Left forelimb (tissue), 1 donor: ENCODE measurements around the gene PHF21A.
A peak's percentile ranks its signal among the peaks of the same experiment; 100 is the strongest.
"Not testable (repeated sequence)": the region's sequence is repeated elsewhere in the genome, so short reads cannot be mapped to it uniquely, and the experiment has no call there.

Experiments used
- DNase-seq: peaks from one replicate; pipeline ENCODE4 v3.0.0-alpha.2; 2018; ENCODE audit warnings: low spot score

The PHF21A gene

DNA sequence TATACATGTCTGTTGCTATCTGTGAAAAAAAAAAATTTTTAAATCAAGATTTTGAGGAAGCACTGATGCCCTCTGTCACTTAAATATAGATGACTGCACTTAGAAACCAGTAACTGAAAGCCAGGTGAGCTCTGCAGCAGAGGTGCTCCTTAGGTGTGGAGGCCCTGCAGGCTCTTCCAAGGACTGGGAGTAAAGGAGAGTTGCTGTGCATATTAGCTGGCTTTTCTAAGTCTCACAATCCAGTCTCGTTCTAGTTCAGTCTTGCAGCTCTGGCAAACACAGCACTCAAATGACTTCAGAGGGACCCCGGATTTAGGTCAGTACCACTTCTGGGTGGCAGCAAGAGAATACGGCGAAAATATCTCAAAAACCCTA lies 137.8 kb downstream of the PHF21A start:
- no peak for DNase-seq

- no peak for DNase-seq
Observed at GRCh38 chr11:45982656-45983470, 138.4 kb downstream of the PHF21A start.

GRCh38 chr11:45981826-45982225 lies 139.4 kb downstream of the PHF21A start:
- not testable (repeated sequence) for DNase-seq

DNA sequence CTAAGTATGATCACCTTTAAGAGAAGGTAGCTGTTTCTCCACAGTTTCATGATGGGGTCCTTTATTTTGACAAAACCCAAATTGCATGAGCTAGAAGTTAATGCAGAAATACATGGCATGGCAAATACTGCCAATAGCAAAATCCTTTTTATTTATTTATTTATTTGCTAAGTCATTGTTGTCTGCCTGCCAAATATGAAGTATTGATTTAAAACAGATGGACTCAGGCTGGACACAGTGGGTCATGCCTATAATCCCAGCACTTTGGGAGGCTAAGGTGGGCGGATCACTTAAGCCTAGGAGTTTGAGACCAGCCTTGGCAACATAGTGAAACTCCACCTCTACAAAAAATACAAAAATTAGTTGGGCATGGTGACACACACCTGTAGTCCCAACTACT lies 146.4 kb downstream of the PHF21A start:
- no peak for DNase-seq

GRCh38 chr11:45973601-45974000 lies 147.7 kb downstream of the PHF21A start:
- DNase-seq: no peak

DNA sequence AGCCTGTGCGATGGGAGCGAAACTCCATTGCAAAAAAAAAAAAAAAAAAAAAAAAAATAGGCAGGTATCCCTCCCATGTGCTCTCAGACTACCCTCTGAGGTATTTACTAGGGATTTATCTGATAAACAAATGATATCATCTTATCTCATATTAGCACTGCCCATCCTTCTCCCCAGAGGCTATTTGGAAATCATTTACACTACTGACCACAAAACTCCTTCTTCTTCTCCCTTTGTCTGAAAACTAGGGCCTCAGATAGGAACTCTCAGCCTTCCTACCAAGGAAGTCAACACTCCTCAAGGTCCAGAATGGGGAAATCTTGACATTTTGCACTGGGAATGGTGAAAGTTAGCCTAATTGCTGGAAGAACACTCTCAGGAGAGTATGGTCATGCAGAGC lies 152.4 kb downstream of the PHF21A start:
- DNase-seq: no peak

GRCh38 chr11:45967506-45967905 lies 153.7 kb downstream of the PHF21A start:
- no peak for DNase-seq

GRCh38 chr11:45964911-45965389 lies 156.3 kb downstream of the PHF21A start:
- DNase-seq: peak; percentile 73

DNA sequence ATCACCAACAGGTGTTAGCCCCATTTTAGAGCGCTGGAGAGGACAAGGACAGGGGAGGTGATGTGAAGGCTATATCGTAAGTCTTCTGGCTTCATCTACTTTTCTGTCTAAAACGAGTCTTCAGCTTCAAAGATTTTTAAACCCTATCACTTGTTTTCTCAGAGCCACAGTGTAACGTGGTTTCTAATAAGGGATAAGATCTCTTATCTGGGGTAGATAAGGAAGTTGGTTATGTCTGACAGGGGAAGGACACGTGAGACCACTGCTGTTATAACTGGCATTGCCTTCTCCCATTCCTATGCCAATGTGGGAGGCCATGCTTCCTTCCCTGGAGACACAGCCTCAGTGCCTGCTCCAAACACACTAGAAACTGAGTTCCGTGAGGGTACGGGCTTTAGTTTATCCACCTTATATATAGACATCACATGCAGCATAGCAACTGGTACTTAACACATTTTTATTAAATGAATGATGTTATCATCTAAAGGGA lies 159.5 kb downstream of the PHF21A start:
- DNase-seq: no peak

DNA sequence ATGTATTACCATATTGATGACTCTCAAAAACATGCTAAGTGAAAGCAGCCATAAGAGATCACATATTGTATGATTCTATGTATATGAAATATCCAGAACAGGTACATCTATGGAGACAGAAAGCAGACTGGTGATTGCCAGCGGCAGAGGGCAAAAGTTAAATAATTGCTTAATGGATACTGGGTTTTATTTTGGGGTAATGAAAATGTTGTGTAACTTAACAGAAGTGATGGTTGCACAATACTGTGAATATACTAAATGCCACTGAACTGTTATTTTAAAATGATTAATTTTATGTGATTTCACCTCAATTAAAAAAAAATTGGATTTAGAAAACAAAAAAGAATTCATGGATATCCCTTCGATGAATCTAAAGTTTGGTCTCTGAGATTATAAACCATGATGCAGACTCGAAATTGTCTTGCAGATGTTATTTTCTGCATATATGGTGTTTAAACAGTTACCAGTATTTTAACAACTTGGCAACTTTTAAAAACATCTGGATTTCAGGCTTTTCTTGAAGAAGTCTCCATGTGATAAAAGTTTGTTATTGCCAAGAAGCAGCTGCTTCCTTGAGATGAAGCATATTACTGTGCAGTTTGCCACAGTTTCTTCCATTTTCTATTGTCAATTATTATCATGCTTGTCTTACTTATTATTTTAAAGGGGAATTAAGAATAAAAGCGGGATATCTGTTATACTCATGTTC lies 160.7 kb downstream of the PHF21A start:
- DNase-seq: no peak

DNA sequence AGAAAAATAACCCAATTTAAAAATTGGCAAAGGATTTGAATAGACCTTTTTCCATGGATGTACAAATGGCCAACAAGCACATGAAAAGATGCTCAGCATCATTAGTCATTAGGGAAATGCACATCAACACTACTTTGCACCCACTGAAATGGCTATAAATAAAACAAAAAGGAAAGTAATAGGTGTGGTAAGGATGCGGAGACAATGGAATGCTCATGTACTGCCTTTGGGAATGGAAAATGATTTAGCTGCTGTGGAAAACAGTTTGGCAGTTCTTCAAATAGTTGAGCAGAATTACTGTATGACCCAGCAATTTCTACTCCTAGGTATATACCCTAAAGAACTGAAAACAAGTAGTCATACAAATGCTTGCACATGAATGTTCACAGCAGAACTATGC lies 161.4 kb downstream of the PHF21A start:
- DNase-seq: no peak

DNA sequence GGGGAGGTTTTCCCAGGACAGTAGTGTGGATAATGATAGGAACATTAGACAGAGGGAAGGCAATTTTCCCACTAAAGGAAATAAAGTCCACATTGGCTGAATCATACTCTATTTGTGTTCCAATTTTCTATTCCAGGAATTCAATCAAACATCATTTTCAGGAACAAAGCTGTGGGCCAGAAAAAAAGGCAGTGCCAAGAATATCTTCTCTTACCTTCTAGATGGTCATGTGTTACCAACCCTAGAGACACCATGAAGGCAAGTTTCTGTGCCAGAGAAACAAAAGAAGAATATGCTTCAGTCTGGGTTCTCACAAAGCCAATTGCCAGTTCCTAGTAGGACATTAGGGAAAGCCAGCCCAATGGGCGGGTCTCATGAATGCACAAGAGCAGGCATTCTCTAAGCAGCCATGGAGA lies 171.3 kb downstream of the PHF21A start:
- DNase-seq: no peak

- no peak for DNase-seq
Observed at GRCh38 chr11:45948356-45948755, 172.9 kb downstream of the PHF21A start.

GRCh38 chr11:45947885-45948284 lies 173.4 kb downstream of the PHF21A start:
- no peak for DNase-seq

GRCh38 chr11:45945397-45945999 lies 175.8 kb downstream of the PHF21A start:
- no peak for DNase-seq

DNA sequence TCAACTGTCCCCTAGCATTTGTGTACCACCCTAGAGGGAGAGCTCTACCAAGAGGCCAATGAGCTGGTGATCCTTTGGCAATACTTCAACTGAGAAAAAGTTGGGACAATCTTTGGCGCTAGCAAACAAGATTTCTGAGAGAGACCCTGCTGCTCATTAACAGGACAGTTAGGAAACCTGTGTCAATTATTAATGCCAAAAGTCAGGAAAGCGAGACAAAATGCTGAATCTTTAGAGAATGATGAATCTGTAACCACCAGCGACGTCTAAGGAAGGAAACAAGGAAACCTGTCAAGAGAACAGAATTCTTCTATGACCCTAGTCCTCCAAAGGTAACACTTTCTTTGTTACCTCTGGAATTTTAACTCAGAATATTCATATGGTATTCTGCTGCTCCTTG lies 178.9 kb downstream of the PHF21A start:
- DNase-seq: no peak

DNA sequence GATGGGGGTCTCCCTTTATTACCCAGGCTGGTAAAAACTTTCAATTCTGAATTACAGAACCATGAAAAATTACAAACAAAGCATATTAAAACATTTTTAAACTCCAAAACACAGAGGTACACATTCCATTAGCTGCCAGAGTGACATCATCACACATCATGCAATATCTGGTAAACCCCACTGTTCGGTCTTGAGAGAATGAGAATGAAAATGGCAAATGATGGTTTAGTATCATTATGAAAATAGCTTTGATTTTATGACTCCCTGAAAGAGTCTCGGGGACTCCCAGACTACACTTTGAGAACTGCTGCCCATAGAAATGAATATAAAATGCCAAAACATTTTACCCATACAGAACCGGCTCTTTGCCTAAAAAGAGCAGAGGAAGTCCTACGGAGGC lies 180.0 kb downstream of the PHF21A start:
- no peak for DNase-seq

- no peak for DNase-seq
Observed at GRCh38 chr11:45939836-45940235, 181.4 kb downstream of the PHF21A start.

- no peak for DNase-seq
Observed at GRCh38 chr11:45937916-45938315, 183.3 kb downstream of the PHF21A start.

DNA sequence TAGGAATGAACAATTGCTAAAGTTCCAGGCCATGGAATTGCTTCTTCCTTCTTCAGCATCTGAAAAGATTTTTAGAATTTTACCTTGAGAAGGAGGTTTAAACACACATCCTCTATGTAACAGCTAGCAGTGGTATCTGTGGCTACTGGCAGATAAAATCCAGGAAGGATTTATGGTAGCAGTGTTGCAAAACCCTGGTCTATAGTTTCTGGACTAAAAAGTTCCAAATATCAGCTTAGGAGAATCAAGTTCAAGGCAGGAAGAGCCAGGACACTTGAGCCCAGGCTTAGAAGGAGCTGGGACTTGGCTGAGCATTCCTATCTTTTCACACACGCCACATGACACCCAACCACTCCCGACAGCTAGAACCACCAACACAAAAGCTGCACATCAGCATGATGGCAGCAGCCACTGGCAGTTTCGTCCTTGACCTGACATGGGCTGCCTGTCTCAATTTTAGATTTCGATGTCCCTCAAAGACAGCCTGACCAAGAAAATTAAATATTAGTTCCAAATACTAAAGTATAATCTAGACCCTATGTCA lies 184.7 kb downstream of the PHF21A start:
- no peak for DNase-seq

- no peak for DNase-seq
Observed at GRCh38 chr11:45935349-45936064, 185.7 kb downstream of the PHF21A start.
